Mesodermal cell (in vitro differentiated cells): ENCODE results near the gene EBI3.
"Not testable (repeated sequence)": the region's sequence is repeated elsewhere in the genome, so short reads cannot be mapped to it uniquely, and the experiment has no call there.

Experiments
- H3K27ac ChIP-seq: 2 replicates; pipeline ENCODE4 v1.7.0; 2013; ENCODE audit warnings: mild to moderate bottlenecking, low read depth, low read length, moderate library complexity; ENCODE audit not compliant: severe bottlenecking
- H3K36me3 ChIP-seq: 2 replicates; pipeline ENCODE4 v1.7.1; 2013; ENCODE audit warnings: mild to moderate bottlenecking, low read length, moderate library complexity; ENCODE audit not compliant: control insufficient read depth, insufficient read depth
- H3K4me1 ChIP-seq: one replicate; pipeline ENCODE4 v1.7.1; 2013; ENCODE audit warnings: mild to moderate bottlenecking, low read length; ENCODE audit not compliant: insufficient read depth, control insufficient read depth, poor library complexity, severe bottlenecking
- H3K4me3 ChIP-seq: 2 replicates; pipeline ENCODE4 v1.7.0; 2013; ENCODE audit warnings: low read length, control low read depth, mild to moderate bottlenecking; ENCODE audit not compliant: insufficient read depth, poor library complexity, severe bottlenecking; ENCODE audit errors: extremely low read depth
- H3K9me3 ChIP-seq: 2 replicates; pipeline ENCODE4 v1.7.1; 2013; ENCODE audit warnings: mild to moderate bottlenecking, low read length, moderate library complexity; ENCODE audit not compliant: control insufficient read depth
- WGBS, 2 experiments: methylation state at CpG; one replicate each; pipeline ENCODE4 v1.1.5; 2013; ENCODE audit warnings: missing lambda C conversion rate in 2 of 2; ENCODE audit not compliant: insufficient coverage in 2 of 2; 5-methylcytosine and 5-hydroxymethylcytosine counted together

Gene EBI3

DNA sequence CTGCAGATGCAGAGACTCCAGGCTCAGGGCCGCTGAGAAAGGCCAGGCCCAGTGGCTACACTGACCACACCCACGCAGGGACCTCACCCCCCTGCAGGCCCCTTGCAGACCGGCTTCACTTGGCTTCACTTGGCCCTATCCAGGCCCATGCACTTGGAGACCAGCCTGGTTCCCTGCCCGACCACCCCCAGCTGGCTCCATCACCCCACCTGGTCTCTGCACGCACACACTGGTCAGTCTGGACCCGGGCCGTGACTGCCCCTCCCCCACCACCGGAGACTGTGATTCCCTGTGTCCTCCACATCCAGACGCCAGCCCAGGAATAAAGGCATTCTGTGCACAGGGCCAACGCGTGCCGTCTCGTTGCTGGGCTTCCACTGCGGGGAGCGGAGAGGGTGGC lies 4.9 kb upstream of the EBI3 start:
- Histone ChIP-seq H3K27ac (no peak overlapping the region), H3K4me3 (no peak overlapping the region), H3K4me1 (peaks cover 10% of the 10 kb centered on the region), H3K9me3 (no peaks in the 10 kb centered on the region), H3K36me3 (no peaks in the 10 kb centered on the region)
- 80 to 85% methylated on average over 13 to 15 of the region's 15 CpGs for whole genome bisulfite sequencing, 2 experiments

DNA sequence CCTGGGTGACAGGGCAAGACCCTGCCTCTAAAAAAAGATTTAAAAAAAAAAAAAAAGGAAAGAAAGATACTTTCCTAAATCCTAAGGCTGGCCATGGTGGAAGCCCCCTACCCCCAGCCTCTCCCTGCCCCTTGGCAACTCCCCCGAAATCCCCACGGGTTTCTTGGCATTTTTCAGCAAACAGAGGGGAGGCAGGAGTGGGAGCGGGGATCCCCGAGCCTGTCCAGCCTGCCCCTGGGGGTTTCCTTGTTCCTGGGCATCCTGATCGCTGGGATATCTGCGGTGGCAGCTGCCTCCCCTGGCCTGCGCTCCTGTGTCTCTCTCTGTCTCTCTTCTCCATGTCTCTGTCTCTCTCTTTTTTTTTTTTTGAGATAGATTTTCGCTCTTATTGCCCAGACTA lies 3.4 kb upstream of the EBI3 start:
- Histone ChIP-seq H3K27ac (no peak overlapping the region), H3K4me1 (peaks cover 10% of the 10 kb centered on the region), H3K4me3 (no peak overlapping the region), H3K9me3 (no peaks in the 10 kb centered on the region), H3K36me3 (no peaks in the 10 kb centered on the region)
- 98 to 100% methylated on average over 4 to 5 of the region's 8 CpGs for WGBS, 2 experiments

DNA sequence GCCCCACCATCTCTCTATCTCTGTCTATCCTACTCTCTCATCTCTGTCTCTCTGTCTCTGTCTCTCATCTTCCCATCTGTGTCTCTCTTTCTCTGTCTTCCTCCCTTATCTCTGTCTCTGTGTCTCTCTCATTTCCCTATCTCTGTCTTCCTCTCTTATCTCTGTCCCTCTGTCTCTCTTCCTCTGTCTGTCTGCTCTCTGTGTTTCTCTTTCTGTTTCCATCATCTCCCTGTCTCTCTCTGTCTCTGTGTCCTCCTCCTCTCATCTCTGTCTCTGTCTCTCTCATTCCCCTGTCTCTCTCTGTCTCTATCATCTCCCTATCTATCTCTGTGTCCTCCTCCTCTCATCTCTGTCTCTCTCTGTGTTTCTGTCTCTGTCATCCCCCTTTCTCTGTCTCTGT lies 1.6 kb upstream of the EBI3 start:
- Histone ChIP-seq H3K4me3 (no peak overlapping the region), H3K36me3 (no peaks in the 10 kb centered on the region), H3K27ac (no peak overlapping the region), H3K9me3 (no peaks in the 10 kb centered on the region), H3K4me1 (peaks cover 10% of the 10 kb centered on the region)

DNA sequence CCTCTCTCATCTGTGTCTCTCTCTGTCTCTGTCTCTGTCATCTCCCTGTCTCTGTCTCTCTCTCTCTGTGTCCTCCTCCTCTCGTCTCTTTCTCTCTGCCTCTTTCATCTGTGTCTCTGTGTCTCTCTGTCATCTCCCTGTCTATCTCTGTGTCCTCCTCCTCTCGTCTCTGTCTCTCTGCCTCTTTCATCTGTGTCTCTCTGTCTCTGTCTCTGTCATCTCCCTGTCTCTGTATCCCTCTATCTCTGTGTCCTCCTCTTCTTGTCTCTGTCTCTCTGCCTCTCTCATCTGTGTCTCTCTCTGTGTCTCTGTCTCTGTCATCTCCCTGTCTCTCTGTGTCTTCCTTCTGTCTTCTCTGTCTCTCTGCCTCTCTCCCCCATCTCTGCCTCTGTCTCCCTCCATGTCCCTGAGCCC lies 551 bp upstream of the EBI3 start:
- H3K27ac ChIP-seq = no peak overlapping the region
- 72 to 83% methylated on average over 2 of the region's 2 CpGs for WGBS, 2 experiments
- H3K4me3 ChIP-seq = no peak overlapping the region
- no peaks in the 10 kb centered on the region for H3K9me3 ChIP-seq
- H3K36me3 ChIP-seq = no peaks in the 10 kb centered on the region
- H3K4me1 ChIP-seq = peaks cover 10% of the 10 kb centered on the region

DNA sequence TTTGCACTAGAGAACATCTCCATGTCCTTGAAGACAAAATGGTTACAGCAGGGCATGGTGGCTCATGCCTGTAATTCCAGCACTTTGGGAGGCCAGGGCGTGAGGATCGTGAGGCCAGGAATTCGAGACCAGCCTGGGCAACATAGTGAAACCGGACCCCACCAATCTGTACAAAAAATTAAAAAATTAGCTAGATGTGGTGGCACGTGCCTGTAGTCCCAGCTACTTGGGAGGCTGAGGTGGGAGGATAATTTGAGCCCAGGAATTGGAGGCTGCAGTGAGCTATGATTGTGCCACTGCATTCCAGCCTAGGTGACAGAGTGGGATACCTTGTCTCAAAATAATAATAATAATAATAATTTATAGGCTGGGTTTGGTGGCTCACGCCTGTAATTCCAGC lies 914 bp downstream of the EBI3 start:
- H3K4me3 ChIP-seq, H3K4me1 ChIP-seq, H3K36me3 ChIP-seq, H3K27ac ChIP-seq, H3K9me3 ChIP-seq: not testable (repeated sequence)
- 90 to 92% methylated on average over 3 to 4 of the region's 6 CpGs for WGBS, 2 experiments

DNA sequence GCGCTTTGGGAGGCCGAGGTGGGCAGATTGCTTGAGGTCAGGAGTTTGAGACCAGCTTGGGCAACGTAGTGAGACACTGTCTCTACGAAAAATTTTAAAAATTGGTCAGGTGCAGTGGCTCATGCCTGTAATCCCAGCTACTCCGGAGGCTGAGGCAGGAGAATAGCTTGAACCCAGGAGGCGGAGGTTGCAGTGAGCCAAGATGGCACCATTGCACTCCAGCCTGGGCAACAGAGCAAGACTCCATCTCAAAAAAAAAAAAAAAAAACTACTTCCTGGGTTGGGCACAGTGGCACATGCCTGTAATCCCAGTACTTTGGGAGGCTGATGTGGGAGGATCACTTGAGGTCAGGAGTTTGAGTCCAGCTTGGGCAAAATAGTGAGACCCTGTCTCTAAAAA lies 2.2 kb downstream of the EBI3 start:
- not testable (repeated sequence) for H3K27ac ChIP-seq, H3K36me3 ChIP-seq, H3K4me1 ChIP-seq, H3K9me3 ChIP-seq, H3K4me3 ChIP-seq
- WGBS, 2 experiments = 91 to 93% methylated on average over 5 to 6 of the region's 6 CpGs

DNA sequence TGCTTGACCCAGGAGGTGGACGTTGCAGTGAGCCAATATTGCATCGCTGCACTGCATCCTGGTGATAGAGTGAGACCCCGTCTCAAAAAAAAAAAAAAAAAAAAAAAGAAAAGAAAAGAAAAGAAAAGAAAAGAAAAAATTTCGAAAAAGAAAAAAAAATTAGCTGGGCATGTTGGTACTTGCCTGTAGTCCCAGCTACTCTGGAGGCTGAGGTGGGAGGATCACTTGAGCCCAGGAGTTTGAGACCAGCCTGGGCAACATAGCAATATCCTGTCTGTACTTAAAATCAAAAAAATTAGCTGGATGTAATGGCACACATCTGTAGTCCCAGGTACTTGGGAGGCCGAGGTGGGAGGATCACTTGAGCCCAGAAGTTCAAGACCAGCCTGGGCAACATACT lies 2.8 kb downstream of the EBI3 start:
- H3K4me3 ChIP-seq, H3K36me3 ChIP-seq, H3K27ac ChIP-seq, H3K9me3 ChIP-seq, H3K4me1 ChIP-seq: not testable (repeated sequence)
- 89 to 96% methylated on average over 4 of the region's 5 CpGs for WGBS, 2 experiments

DNA sequence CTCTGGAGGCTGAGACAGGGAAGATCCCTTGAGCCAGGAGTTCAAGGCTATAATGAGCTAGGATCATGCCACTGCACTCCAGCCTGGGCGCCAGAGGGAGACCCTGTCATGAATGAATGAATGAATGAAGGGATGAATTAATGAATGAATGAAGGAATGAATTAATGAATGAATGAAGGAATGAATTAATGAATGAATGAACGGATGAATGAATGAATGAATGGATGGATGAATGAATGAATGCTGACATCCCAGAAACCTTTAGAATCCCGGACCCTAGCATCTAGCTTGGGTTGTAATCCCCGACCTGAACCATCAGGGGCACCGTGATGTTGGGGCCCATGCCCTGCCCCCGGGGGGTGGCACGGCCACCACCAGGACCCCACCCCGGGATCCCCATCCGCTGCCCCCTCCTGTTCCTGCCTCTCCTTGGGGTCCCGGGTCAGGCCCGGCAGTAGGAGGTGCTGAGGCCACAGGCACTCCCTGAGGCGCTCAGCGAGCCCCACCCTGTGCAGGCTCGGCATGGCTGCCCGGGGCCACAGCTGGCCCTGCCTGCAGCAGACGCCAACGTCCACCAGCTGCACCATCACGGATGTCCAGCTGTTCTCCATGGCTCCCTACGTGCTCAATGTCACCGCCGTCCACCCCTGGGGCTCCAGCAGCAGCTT lies 3.4 kb downstream of the EBI3 start:
- Histone ChIP-seq H3K4me1 (peaks cover 4% of the 10 kb centered on the region), H3K36me3 (no peaks in the 10 kb centered on the region), H3K27ac (no peak overlapping the region), H3K9me3 (no peaks in the 10 kb centered on the region), H3K4me3 (no peak overlapping the region)
- WGBS, 2 experiments = 79 to 80% methylated on average over 18 to 21 of the region's 21 CpGs

DNA sequence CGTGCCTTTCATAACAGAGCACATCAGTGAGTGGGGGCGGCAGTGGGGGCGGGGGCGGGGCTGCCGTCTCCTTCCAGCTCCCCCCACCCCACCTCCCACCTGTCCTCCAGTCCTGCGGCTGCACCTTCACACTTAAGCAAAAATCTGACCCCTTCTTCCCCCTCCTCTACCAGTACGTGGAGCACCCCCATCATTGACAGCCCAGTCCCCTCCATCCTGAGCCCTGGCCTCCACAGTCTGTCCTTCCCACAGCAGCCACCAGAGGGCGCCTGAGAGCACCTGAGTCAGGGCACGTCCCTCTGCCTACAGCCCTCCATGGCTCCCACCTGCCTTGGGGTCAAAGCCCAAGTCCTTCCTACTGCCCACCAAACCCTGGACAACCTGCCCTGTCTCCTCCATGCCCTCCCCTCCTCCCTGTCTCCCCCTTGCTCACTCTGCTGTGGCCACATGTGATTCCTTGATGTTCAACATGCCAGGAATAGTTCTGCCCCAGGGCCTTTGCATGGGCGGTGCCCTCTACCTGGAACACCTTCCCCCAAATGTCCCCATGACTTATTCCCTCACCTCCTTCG lies 4.0 kb downstream of the EBI3 start:
- H3K4me1 ChIP-seq = peaks cover 4% of the 10 kb centered on the region

DNA sequence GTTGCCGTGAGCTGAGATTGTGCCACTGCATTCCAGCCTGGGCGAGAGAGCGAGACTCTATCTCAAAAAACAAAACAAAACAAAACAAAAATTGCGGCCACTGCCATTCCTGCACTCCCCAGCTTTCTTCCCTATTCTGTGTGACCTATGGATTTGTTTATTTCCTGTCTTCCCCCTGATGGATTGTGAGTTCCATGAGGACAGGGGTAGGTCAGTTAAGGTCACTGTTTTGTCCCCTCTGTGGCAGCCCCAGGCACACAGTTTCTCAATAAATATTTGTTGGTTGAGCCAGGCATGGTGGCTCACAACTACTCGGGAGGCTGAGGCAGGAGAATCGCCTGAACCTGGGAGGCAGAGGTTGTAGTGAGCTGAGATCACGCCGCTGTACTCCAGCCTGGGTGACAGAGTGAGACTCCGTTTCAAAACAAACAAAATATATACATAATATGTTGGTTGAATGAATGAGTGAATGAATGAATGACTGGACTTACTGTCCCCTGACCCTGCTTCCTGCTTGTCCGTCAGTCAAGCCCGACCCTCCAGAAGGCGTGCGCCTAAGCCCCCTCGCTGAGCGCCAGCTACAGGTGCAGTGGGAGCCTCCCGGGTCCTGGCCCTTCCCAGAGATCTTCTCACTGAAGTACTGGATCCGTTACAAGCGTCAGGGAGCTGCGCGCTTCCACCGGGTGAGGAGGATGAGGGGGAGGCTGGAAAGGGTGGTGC lies 5.0 kb downstream of the EBI3 start:
- H3K9me3 ChIP-seq = no peaks in the 10 kb centered on the region
- 76 to 79% methylated on average over 6 to 13 of the region's 21 CpGs for WGBS, 2 experiments

More for the DNA sequence above, 4.0 kb downstream of the EBI3 start:
- H3K36me3 ChIP-seq = no peaks in the 10 kb centered on the region
- no peak overlapping the region for H3K4me3 ChIP-seq
- no peak overlapping the region for H3K27ac ChIP-seq
- H3K9me3 ChIP-seq = no peaks in the 10 kb centered on the region
- WGBS, 2 experiments = 56 to 67% methylated on average over 8 to 10 of the region's 11 CpGs

DNA sequence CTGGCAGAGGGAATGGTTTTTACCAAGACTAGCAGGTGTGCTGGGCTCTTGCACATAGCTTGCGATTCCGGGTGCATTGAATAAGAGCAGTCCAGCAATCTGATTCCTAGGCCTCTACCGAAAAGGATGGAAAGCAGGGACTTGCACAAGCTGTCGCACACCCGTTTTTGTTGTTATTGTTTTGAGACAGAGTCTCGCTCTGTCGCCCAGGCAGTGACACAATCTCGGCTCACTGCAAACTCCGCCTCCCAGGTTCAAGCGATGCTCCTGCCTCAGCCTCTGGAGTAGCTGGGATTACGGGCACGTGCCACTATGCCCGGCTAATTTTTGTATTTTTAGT lies 5.5 kb downstream of the EBI3 start:
- H3K36me3 ChIP-seq = no peaks in the 10 kb centered on the region
- WGBS, 2 experiments = 87% methylated on average over 10 to 13 of the region's 13 CpGs

More for the DNA sequence above, 5.0 kb downstream of the EBI3 start:
- no peak overlapping the region for H3K27ac ChIP-seq
- H3K4me3 ChIP-seq = no peak overlapping the region
- H3K36me3 ChIP-seq = no peaks in the 10 kb centered on the region
- H3K4me1 ChIP-seq = no peaks in the 10 kb centered on the region

More for the DNA sequence above, 5.5 kb downstream of the EBI3 start:
- Histone ChIP-seq H3K4me3 (no peak overlapping the region), H3K9me3 (no peaks in the 10 kb centered on the region), H3K4me1 (no peaks in the 10 kb centered on the region), H3K27ac (no peak overlapping the region)
